Endothelial cell of umbilical vein (primary cell): ENCODE data around the gene PEX5L.

Experiments
- POLR2AphosphoS5 ChIP-seq: IDR thresholded peaks from 2 replicates; pipeline ENCODE4 v1.6.1; 2012; ENCODE audit warnings: low read depth, mild to moderate bottlenecking, control low read depth, low read length, moderate library complexity; ENCODE audit not compliant: insufficient read depth
- TF ChIP-seq, protein P1 (sequence below), 2 donors: IDR thresholded peaks; 1 replicate in 1 of 2; 2 replicates in 1 of 2; pipeline ENCODE4 v1.5.1; 2011; ENCODE audit warnings: low read length in 2 of 2, mild to moderate bottlenecking in 2 of 2, moderate library complexity in 2 of 2, control low read depth in 1 of 2, inconsistent platforms in 1 of 2, low read depth in 1 of 2; ENCODE audit not compliant: insufficient read depth in 1 of 2; ENCODE audit errors: extremely low read depth in 1 of 2

DNA sequence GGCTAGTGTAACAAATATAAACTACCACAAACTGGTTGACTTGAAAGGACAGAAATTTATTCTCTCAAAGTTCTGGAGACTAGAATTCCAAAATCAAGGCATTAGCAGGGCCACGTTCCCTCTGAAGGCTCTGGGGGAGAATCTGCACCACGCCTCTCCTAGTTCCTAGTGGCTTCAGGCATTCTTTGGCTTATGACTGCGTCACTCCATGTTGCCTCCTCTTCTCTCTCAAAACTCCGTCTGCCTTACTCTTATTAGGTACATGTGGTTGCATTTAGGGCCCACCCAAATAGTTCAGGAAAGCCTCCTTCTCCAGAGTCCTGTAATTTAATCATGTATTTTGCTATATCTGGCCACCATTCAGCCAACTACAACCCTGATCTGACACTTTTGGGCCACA, 174.8 kb downstream of the PEX5L start:
- TF ChIP-seq, protein P1, sequence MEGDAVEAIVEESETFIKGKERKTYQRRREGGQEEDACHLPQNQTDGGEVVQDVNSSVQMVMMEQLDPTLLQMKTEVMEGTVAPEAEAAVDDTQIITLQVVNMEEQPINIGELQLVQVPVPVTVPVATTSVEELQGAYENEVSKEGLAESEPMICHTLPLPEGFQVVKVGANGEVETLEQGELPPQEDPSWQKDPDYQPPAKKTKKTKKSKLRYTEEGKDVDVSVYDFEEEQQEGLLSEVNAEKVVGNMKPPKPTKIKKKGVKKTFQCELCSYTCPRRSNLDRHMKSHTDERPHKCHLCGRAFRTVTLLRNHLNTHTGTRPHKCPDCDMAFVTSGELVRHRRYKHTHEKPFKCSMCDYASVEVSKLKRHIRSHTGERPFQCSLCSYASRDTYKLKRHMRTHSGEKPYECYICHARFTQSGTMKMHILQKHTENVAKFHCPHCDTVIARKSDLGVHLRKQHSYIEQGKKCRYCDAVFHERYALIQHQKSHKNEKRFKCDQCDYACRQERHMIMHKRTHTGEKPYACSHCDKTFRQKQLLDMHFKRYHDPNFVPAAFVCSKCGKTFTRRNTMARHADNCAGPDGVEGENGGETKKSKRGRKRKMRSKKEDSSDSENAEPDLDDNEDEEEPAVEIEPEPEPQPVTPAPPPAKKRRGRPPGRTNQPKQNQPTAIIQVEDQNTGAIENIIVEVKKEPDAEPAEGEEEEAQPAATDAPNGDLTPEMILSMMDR (IDR thresholded peaks at IDR 0.05; ENCODE audit: extremely low read depth in 1 of 2, insufficient read depth in 1 of 2, low read depth in 1 of 2, low read length in 2 of 2) = no peak
- TF ChIP-seq POLR2AphosphoS5 = no peak
